Measurements from ENCODE around the gene RRAS.

Gene RRAS

GRCh38 chr19:49653466-49653806, 13.5 kb upstream of the RRAS start:
- H3K4me3 ChIP-seq (replicated peaks; ENCODE audit: low read depth, low read length), result no peak overlapping the region
- DNase-seq (ENCODE audit: low read depth), result no peak
- no peak for TF ChIP-seq CTCF (IDR thresholded peaks at IDR 0.05; ENCODE audit: low read length, missing control alignments)

GRCh38 chr19:49652551-49653465, 12.9 kb upstream of the RRAS start:
- no peak for DNase-seq (ENCODE audit: low read depth)
- H3K4me3 ChIP-seq (replicated peaks; ENCODE audit: low read depth, low read length), result no peak overlapping the region
- TF ChIP-seq CTCF (IDR thresholded peaks at IDR 0.05; ENCODE audit: low read length, missing control alignments), result no peak

- no peak for DNase-seq (ENCODE audit: low read depth)
- no peak for TF ChIP-seq CTCF (IDR thresholded peaks at IDR 0.05; ENCODE audit: low read length, missing control alignments)
- no peak overlapping the region for H3K4me3 ChIP-seq (replicated peaks; ENCODE audit: low read depth, low read length)
These were observed 12.0 kb upstream of the RRAS start for GRCh38 chr19:49651820-49652550.

DNA sequence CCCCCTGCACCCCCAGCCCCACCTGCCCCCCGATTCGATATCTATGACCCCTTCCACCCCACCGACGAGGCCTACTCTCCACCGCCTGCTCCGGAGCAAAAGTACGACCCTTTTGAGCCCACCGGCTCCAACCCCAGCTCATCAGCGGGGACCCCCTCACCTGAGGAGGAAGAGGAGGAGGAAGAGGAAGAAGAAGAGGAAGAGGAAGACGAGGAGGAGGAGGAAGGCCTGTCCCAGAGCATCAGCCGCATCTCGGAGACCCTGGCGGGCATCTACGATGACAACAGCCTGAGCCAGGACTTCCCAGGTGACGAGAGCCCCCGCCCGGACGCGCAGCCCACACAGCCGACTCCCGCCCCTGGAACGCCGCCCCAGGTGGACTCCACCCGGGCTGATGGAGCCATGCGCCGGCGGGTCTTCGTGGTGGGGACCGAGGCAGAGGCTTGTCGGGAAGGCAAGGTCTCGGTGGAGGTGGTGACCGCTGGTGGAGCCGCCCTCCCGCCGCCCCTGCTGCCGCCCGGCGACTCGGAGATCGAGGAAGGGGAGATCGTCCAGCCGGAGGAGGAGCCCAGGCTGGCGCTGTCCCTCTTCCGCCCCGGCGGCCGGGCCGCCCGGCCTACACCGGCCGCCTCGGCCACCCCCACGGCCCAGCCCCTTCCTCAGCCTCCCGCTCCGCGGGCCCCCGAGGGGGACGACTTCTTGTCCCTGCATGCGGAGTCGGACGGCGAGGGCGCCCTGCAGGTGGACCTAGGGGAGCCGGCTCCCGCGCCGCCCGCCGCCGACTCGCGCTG, 11.3 kb upstream of the RRAS start:
- DNase-seq (ENCODE audit: low read depth), result no peak
- no peak for TF ChIP-seq CTCF (IDR thresholded peaks at IDR 0.05; ENCODE audit: low read length, missing control alignments)
- no peak overlapping the region for H3K4me3 ChIP-seq (replicated peaks; ENCODE audit: low read depth, low read length)

DNA sequence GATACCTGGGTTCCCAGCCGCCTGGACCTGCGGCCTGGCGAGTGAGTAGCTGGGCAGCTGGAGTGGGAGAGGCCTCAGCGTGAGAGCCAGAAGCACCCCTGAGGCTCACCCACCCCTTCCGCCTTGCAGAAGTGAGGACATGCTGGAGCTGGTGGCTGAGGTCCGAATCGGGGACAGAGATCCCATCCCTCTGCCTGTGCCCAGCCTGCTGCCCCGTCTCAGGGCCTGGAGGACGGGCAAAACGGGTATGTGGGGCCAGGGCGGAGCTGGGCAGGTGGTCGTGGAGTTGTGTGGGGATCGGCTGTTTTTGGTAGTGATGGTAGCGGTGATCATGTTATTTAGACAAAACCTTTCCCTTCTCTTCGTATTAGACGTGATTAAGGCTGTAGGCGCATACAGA, 6.6 kb upstream of the RRAS start:
- no peak for TF ChIP-seq CTCF (IDR thresholded peaks at IDR 0.05; ENCODE audit: low read length, missing control alignments)
- H3K4me3 ChIP-seq (replicated peaks; ENCODE audit: low read depth, low read length), result no peak overlapping the region
- no peak for DNase-seq (ENCODE audit: low read depth)

DNA sequence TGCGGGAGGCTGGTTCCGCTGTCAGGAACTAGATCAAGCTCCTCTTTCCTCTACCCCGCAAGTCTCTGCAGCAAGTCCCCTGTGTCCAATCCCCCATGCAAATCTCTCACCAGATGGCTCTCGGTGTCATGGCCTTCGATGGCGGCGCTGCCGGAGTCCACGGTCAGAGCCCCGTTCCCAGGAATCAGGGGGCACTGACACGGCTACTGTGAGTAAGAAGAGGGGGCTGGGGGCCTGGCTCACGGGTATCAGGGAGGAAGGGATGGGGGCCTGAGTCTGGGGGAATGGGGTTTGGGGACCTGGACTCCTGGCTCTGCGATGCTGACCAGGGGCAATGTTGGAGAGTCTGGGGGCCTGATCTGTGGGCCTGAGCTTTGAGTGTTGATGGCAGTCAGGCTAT, 6.1 kb upstream of the RRAS start:
- H3K4me3 ChIP-seq (replicated peaks; ENCODE audit: low read depth, low read length), result no peak overlapping the region
- TF ChIP-seq CTCF (IDR thresholded peaks at IDR 0.05; ENCODE audit: low read length, missing control alignments), result no peak
- DNase-seq (ENCODE audit: low read depth), result no peak
